A549 (cell line): ENCODE results near the gene CLEC16A. TPM values are rescaled to one million over a fixed set of nuclear protein-coding genes. Genes with fewer than 3 reads are reported as not detected.

Source experiments
- ATAC-seq, 2 experiments: fragments of 200-7000 bp in 1 of 2; fragments of >200 bp in 1 of 2; cut with Nextera tagmentation in 1 of 2; cut with Tn5 transposase in 1 of 2; 3 replicates each; pipeline versions ENCODE4 v1.8.0 to v1.9.1; 2018 to 2020; ENCODE audit warnings: mild to moderate bottlenecking in 1 of 2, moderate library complexity in 1 of 2
- CTCF ChIA-PET: fragments of 300-600 bp; sonication (Branson Sonifier 250); formaldehyde crosslinking; extraction: SDS; loops from one replicate; lab custom pipeline; 2021; ENCODE audit warnings: antibody characterized with exemption, inconsistent platforms; lab: Yijun Ruan, JAX
- POLR2A ChIA-PET: fragments of 350-600 bp; formaldehyde crosslinking; extraction: SDS; loops from one replicate; lab custom pipeline; 2021; ENCODE audit warnings: antibody characterized with exemption, inconsistent platforms; lab: Yijun Ruan, JAX
- DNase-seq, 2 experiments: peaks; one replicate each; pipeline versions ENCODE4 v3.0.0 to v3.0.0-alpha.2; 2011 to 2016; ENCODE audit warnings: low read depth in 1 of 2, low spot score in 1 of 2
- FAIRE-seq: peaks from 2 replicates; lab custom pipeline; 2011; peaks lifted over from hg19 to GRCh38; lab: Jason Lieb, UNC
- H3K27ac ChIP-seq, 2 experiments: fragments of >200 bp; sonication (Bioruptor Twin); formaldehyde crosslinking; 3 replicates each; pipeline ENCODE4 v1.5.1; 2016 to 2017
- H3K4me1 ChIP-seq: fragments of >200 bp; sonication (Bioruptor Twin); formaldehyde crosslinking; 3 replicates; pipeline ENCODE4 v1.6.1; 2016
- H3K4me2 ChIP-seq: fragments of >200 bp; sonication (Bioruptor Twin); formaldehyde crosslinking; 3 replicates; pipeline ENCODE4 v1.6.1; 2016
- H3K4me3 ChIP-seq: fragments of >200 bp; sonication (Bioruptor Twin); formaldehyde crosslinking; 3 replicates; pipeline ENCODE4 v1.5.1; 2016
- H3K9me3 ChIP-seq: fragments of >200 bp; sonication (Bioruptor Twin); formaldehyde crosslinking; 3 replicates; pipeline ENCODE4 v1.6.1; 2016
- CBX2 ChIP-seq: fragments of 200-600 bp; sonication (generic); IDR thresholded peaks from 2 replicates; pipeline ENCODE4 v1.6.1; 2016; ENCODE audit warnings: low read depth, mild to moderate bottlenecking, borderline replicate concordance
- CBX8 ChIP-seq: fragments of 200-600 bp; sonication (generic); IDR thresholded peaks from 2 replicates; pipeline ENCODE4 v1.6.1; 2016
- CEBPB ChIP-seq, 2 experiments: fragments of >200 bp in 1 of 2; sonication (Bioruptor Twin) in 1 of 2; formaldehyde crosslinking in 1 of 2; IDR thresholded peaks; 2 replicates each; pipeline ENCODE4 v1.6.1; 2012 to 2016
- CHD2 ChIP-seq: fragments of 150-350 bp; IDR thresholded peaks from 2 replicates; pipeline ENCODE4 v1.6.1; 2014; ENCODE audit warnings: low read length; ENCODE audit not compliant: partially characterized antibody
- EHF ChIP-seq: fragments of 250-450 bp; sonication (Bioruptor Pico); IDR thresholded peaks from 2 replicates; pipeline ENCODE4 v1.5.0; 2020; ENCODE audit warnings: mild to moderate bottlenecking
- ESRRA ChIP-seq: fragments of 150-350 bp; IDR thresholded peaks from 2 replicates; pipeline ENCODE4 v1.6.1; 2014; ENCODE audit warnings: mild to moderate bottlenecking, low read length, borderline replicate concordance
- GATA3 ChIP-seq: IDR thresholded peaks from 2 replicates; pipeline ENCODE4 v1.6.1; 2012; ENCODE audit warnings: borderline replicate concordance
- HDAC2 ChIP-seq: fragments of 200-600 bp; sonication (generic); IDR thresholded peaks from 2 replicates; pipeline ENCODE4 v1.6.1; 2016
- HOXB13 ChIP-seq: fragments of 250-450 bp; sonication (Bioruptor Pico); IDR thresholded peaks from 2 replicates; pipeline ENCODE4 v1.5.0; 2020; ENCODE audit warnings: low read depth, mild to moderate bottlenecking, moderate library complexity
- JUN ChIP-seq, 2 experiments: fragments of >200 bp; sonication (Bioruptor Twin); formaldehyde crosslinking; IDR thresholded peaks; 2 replicates in 1 of 2; 3 replicates in 1 of 2; pipeline ENCODE4 v1.6.1; 2016 to 2017
- JUNB ChIP-seq: fragments of >200 bp; sonication (Bioruptor Twin); formaldehyde crosslinking; IDR thresholded peaks from 2 replicates; pipeline ENCODE4 v1.6.1; 2016
- KDM5A ChIP-seq: fragments of 200-600 bp; sonication (generic); IDR thresholded peaks from 2 replicates; pipeline ENCODE4 v1.6.1; 2016; ENCODE audit warnings: antibody characterized with exemption, mild to moderate bottlenecking
- MAFK ChIP-seq: fragments of 450-650 bp; IDR thresholded peaks from 2 replicates; pipeline ENCODE4 v1.6.1; 2014; ENCODE audit not compliant: partially characterized antibody
- MYC ChIP-seq: IDR thresholded peaks from 2 replicates; pipeline ENCODE4 v1.6.1; 2012; ENCODE audit warnings: mild to moderate bottlenecking, inconsistent platforms, low read length, improper control_type of control experiment, borderline replicate concordance
- NPAS2 ChIP-seq: fragments of 250-450 bp; sonication (Bioruptor Pico); IDR thresholded peaks from 2 replicates; pipeline ENCODE4 v1.8.0; 2022; ENCODE audit warnings: mild to moderate bottlenecking, moderate library complexity, borderline replicate concordance
- NR3C1 ChIP-seq: fragments of >200 bp; sonication (Bioruptor Twin); formaldehyde crosslinking; IDR thresholded peaks from 3 replicates; pipeline ENCODE4 v1.6.1; 2017
- PHF8 ChIP-seq: fragments of 200-600 bp; sonication (generic); IDR thresholded peaks from 2 replicates; pipeline ENCODE4 v1.6.1; 2016; ENCODE audit warnings: low read depth, mild to moderate bottlenecking, antibody characterized with exemption, moderate library complexity, borderline replicate concordance
- POLR2A ChIP-seq: IDR thresholded peaks from 2 replicates; pipeline ENCODE4 v1.6.1; 2012; ENCODE audit warnings: mild to moderate bottlenecking, low read length
- SMC3 ChIP-seq: fragments of >200 bp; sonication (Bioruptor Twin); formaldehyde crosslinking; IDR thresholded peaks from 3 replicates; pipeline ENCODE4 v1.6.1; 2018; ENCODE audit warnings: inconsistent platforms
- SREBF2 ChIP-seq: fragments of 450-650 bp; IDR thresholded peaks from 2 replicates; pipeline ENCODE4 v1.6.1; 2014; ENCODE audit warnings: mild to moderate bottlenecking, moderate library complexity
- ZNF302 ChIP-seq: fragments of 250-450 bp; sonication (Bioruptor Pico); IDR thresholded peaks from 2 replicates; pipeline ENCODE4 v1.9.0; 2021; ENCODE audit warnings: inconsistent platforms, mild to moderate bottlenecking, moderate library complexity
- ZSCAN20 ChIP-seq: fragments of 250-450 bp; sonication (Bioruptor Pico); IDR thresholded peaks from 2 replicates; pipeline ENCODE4 v1.8.0; 2022; ENCODE audit warnings: mild to moderate bottlenecking, moderate library complexity
- WGBS: methylation state at CpG from one replicate; pipeline ENCODE4 v1.1.6; 2017; ENCODE audit errors: missing lambda C conversion rate; 5-methylcytosine and 5-hydroxymethylcytosine counted together
- polyA plus RNA-seq, 4 experiments: library from polyadenylated mRNA; depleted of rRNA in 3 of 4; stranded (reverse); fragments of >200 nt; fragmentation: RNase III in 1 of 4; extraction: RNeasy Plus Mini Kit Qiagen cat#74134 plus additional on column Dnase treatment in 1 of 4; gene quantifications; 2 replicates in 3 of 4; 3 replicates in 1 of 4; pipeline ENCODE4 v1.2.3, GENCODE V29; 2011 to 2017
- TF ChIP-seq, protein P1 (sequence below): fragments of 200-600 bp; sonication (generic); IDR thresholded peaks from 2 replicates; pipeline ENCODE4 v1.6.1; 2016; ENCODE audit warnings: antibody characterized with exemption, mild to moderate bottlenecking, moderate library complexity
- TF ChIP-seq, protein P2 (sequence below): fragments of 250-450 bp; sonication (Bioruptor Pico); IDR thresholded peaks from 2 replicates; pipeline ENCODE4 v1.5.0; 2021; ENCODE audit warnings: mild to moderate bottlenecking, moderate library complexity, borderline replicate concordance
- TF ChIP-seq, protein P3 (sequence below): fragments of >200 bp; sonication (Bioruptor Twin); formaldehyde crosslinking; IDR thresholded peaks from 3 replicates; pipeline ENCODE4 v1.6.1; 2016

The CLEC16A gene
- polyA plus RNA-seq, 2 of the 4 experiments (the other 2 are of a cell fraction): 8.3 to 10.4 TPM

DNA sequence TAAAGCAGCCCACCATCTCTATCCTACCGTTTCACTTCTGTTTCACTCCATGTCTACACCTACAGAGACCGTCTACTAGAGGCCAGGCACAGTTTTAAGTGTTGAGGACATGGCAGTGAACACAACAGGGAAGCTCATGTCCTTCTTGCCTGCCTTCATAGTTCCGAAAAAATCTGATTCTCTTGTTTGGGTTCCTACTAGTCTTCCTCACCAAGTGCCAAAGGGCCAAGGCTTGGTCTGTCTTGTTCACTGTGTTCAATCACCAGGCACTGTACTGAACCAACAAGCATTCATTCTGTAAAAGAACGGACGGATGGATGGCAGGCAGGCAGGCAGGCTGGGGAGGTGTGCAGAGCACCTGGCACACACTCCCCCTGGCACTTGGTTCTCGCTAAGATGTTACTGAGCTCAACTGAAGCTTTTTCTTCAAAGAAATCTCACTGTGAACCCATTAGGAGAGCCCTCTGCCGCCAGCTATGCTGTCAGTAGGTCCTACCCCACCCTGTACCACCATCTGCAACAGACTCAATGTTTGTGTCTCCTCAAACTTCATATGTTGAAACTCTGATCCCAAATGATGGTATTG lies 4.6 kb upstream of the CLEC16A start:
- TF ChIP-seq CBX8 (no peak), NPAS2 (CRISPR knock-in tag) (no peak), JUNB (no peak), MYC (no peak), PHF8 (no peak), CBX2 (no peak), GATA3 (no peak), SREBF2 (no peak), HDAC2 (no peak), MAFK (no peak), CEBPB (IDR thresholded peaks at IDR 0.05) (no peak)
- TF ChIP-seq, protein P1, sequence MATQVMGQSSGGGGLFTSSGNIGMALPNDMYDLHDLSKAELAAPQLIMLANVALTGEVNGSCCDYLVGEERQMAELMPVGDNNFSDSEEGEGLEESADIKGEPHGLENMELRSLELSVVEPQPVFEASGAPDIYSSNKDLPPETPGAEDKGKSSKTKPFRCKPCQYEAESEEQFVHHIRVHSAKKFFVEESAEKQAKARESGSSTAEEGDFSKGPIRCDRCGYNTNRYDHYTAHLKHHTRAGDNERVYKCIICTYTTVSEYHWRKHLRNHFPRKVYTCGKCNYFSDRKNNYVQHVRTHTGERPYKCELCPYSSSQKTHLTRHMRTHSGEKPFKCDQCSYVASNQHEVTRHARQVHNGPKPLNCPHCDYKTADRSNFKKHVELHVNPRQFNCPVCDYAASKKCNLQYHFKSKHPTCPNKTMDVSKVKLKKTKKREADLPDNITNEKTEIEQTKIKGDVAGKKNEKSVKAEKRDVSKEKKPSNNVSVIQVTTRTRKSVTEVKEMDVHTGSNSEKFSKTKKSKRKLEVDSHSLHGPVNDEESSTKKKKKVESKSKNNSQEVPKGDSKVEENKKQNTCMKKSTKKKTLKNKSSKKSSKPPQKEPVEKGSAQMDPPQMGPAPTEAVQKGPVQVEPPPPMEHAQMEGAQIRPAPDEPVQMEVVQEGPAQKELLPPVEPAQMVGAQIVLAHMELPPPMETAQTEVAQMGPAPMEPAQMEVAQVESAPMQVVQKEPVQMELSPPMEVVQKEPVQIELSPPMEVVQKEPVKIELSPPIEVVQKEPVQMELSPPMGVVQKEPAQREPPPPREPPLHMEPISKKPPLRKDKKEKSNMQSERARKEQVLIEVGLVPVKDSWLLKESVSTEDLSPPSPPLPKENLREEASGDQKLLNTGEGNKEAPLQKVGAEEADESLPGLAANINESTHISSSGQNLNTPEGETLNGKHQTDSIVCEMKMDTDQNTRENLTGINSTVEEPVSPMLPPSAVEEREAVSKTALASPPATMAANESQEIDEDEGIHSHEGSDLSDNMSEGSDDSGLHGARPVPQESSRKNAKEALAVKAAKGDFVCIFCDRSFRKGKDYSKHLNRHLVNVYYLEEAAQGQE: no peak
- TF ChIP-seq, protein P2, sequence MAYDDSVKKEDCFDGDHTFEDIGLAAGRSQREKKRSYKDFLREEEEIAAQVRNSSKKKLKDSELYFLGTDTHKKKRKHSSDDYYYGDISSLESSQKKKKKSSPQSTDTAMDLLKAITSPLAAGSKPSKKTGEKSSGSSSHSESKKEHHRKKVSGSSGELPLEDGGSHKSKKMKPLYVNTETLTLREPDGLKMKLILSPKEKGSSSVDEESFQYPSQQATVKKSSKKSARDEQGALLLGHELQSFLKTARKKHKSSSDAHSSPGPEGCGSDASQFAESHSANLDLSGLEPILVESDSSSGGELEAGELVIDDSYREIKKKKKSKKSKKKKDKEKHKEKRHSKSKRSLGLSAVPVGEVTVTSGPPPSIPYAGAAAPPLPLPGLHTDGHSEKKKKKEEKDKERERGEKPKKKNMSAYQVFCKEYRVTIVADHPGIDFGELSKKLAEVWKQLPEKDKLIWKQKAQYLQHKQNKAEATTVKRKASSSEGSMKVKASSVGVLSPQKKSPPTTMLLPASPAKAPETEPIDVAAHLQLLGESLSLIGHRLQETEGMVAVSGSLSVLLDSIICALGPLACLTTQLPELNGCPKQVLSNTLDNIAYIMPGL: no peak
- FAIRE-seq (no peak), DNase-seq (no peak), ATAC-seq (no peak)
- CTCF ChIA-PET: interaction anchor here (0.6 to 3.7 kb wide), 3 partner anchors 21 to 317 kb away, joined by 3 to 11 read pairs (median 3); partner anchors contain the start of gene SOCS1
- Histone ChIP-seq H3K9me3 (no peaks in the 10 kb centered on the region), H3K27ac (no peak overlapping the region), H3K4me3 (no peak overlapping the region), H3K4me2 (peak overlapping the region; percentile 90), H3K4me1 (peaks cover 19% of the 10 kb centered on the region)
- POLR2A ChIA-PET: no interaction called here
- 96% methylated on average over 7 of the region's 7 CpGs for whole genome bisulfite sequencing

DNA sequence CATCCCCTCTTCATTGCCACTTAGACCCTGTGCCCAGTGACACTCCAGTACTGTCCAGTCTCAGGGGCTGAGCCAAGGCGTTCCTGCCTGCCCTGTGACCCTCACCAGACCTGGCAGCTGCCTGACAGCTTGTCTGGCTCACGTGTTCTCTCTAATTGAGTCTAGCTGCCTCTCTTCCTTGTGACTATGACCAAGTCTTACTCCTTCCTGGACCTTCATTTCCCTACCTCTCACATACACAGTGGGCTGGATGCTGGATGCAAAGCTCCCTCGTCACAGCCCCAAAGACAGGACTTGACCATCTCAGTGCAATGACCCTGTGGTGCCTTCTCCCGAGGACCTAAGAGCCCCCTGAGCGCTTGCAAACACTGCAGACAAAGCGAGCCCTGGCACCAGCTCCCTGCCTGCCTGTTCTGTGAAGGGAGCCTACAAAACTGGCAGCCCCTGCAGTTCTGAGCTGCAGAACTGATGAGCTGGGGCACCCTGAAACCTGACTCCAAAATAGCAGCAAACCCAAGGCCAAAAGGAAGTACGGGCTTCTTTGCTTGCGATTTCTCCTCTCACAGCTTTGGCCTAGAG lies 3.8 kb upstream of the CLEC16A start:
- ChIA-PET CTCF (interaction anchor here (2.7 to 3.7 kb wide), 2 partner anchors 13 to 22 kb away, joined by 10 to 11 read pairs; no protein-coding TSS in a partner anchor), POLR2A (interaction anchor here (0.6 to 0.7 kb wide), 2 partner anchors 24 to 316 kb away, joined by 3 read pairs; partner anchors contain the start of gene SOCS1)
- WGBS: 84% methylated on average over 7 of the region's 8 CpGs
- DNase-seq (no peak), FAIRE-seq (no peak), ATAC-seq (no peak)
- Histone ChIP-seq H3K4me2 (peak overlapping the region; percentile 90), H3K27ac (peak overlapping the region in 1 of 2 experiments; percentile 91; a peak in 4 of 6 replicates), H3K4me1 (peaks cover 24% of the 10 kb centered on the region), H3K4me3 (peak overlapping the region; percentile 87; the same call in 2 of the 3 replicates), H3K9me3 (no peaks in the 10 kb centered on the region)
- TF ChIP-seq NR3C1 (no peak), KDM5A (no peak), JUN (IDR thresholded peaks at IDR 0.05) (no peak), ESRRA (no peak), ZSCAN20 (no peak), MYC (no peak), SREBF2 (no peak), POLR2A (no peak), ZNF302 (no peak), CHD2 (no peak), EHF (CRISPR knock-in tag) (no peak), HOXB13 (CRISPR knock-in tag) (no peak), SMC3 (no peak)
- TF ChIP-seq, protein P3, sequence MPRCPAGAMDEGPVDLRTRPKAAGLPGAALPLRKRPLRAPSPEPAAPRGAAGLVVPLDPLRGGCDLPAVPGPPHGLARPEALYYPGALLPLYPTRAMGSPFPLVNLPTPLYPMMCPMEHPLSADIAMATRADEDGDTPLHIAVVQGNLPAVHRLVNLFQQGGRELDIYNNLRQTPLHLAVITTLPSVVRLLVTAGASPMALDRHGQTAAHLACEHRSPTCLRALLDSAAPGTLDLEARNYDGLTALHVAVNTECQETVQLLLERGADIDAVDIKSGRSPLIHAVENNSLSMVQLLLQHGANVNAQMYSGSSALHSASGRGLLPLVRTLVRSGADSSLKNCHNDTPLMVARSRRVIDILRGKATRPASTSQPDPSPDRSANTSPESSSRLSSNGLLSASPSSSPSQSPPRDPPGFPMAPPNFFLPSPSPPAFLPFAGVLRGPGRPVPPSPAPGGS: no peak
